NAMALWA (cell line): ENCODE data around the gene SERPINB3.
"Not testable (repeated sequence)": the region's sequence is repeated elsewhere in the genome, so short reads cannot be mapped to it uniquely, and the experiment has no call there.

Source experiments
- DNase-seq: peaks from one replicate; pipeline ENCODE4 v3.0.0-alpha.2; 2015; ENCODE audit warnings: low spot score

The SERPINB3 gene

DNA sequence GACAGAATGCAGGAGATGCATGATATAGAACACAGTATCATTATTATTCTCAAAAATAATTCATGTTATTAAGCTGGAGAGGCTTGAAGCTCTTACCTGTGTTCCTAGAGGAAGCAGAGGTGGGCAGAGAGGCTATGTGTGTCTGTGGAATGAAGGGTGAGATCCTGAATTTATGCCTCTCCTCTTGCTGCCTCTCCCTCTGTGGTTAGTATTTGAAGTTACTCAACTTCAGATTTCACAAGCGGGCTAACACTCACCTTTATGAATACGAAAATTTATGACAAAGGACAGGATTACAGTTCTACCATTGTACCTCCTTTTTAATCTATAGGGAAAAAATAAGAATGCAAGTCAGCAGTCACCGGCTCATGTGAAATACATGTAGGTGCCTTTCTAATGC lies at the start of gene SERPINB3:
Gene SERPINB3 (minus strand): TSS at position 144 of the 400 bp plus-strand sequence. CDS start 677 bp downstream, outside the sequence.
- not testable (repeated sequence) for DNase-seq

DNA sequence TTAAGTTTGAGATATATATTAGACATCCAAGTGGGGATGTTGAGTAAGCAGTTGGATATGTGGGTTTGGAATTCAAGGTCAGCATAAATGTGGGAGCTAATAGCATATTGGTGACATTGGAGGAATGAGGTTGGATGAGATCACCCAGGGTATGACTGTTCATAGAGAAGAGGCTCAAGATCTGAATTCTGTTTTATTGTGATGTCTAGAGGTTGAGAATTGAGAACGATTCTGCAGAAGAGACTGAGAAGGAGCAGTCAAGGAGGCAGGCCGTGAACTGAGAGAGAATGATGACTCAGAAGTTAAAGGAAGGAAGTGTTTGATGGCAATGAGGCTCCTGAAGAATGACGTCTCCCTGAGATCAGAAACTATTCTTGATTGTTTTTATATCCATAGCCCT lies 47.0 kb upstream of the SERPINB3 start:
- DNase-seq = no peak

DNA sequence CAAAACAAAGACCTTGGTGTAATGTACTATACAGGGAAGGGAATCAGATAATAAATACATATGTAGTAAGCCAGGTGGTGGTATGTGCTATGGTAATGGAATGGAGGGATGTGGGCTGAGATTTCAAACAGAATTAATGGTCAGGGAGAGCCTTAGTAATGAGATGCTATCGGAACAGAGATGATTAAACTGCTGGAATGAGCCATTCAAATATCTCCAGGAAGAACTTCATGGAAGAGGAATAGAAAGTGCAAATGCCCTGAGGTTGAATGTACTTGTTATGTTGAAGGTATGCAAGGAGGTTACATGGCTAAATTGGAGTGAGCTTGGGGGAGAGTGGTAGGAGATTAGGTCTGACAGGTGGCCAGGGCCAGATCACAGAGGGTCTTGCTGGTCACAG lies 46.1 kb upstream of the SERPINB3 start:
- no peak for DNase-seq

GRCh38 chr18:63705401-63705800 lies 43.7 kb upstream of the SERPINB3 start:
- no peak for DNase-seq

- no peak for DNase-seq
These were observed 41.0 kb upstream of the SERPINB3 start, which contains the start of gene SERPINB11 for GRCh38 chr18:63702660-63703059. SERPINB11 (plus strand) TSS chr18:63702960; CDS start chr18:63710194, 7,234 bp downstream.

GRCh38 chr18:63701952-63702351 lies 40.3 kb upstream of the SERPINB3 start:
- no peak for DNase-seq

GRCh38 chr18:63700501-63700900 lies 38.8 kb upstream of the SERPINB3 start:
- no peak for DNase-seq

DNA sequence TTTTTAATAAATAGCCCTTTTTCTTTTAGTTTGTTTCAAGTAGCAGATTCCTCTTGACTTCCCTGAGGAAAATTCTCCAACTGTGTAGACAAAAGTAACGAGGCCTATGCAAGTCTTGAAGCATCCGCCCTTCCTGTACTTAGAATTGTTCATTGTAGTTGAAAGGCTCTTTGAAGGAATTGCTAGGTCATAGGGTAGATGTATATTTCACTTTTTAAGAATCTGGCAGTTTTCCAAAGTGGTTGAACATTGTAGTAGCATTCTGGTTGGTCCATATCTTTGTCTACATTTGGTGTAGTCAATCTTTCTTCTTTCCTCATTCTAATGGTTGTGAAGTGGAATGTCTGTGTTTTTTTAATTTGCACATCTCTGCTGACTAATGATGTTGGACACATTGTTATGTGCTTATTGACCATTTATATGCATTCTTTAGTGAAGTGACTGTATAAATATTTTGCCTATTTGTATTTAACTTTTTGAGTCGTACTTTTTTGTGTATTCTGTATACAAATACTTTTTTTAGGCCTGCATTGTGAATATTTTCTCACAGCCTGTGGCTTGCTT lies 35.5 kb upstream of the SERPINB3 start:
- no peak for DNase-seq

GRCh38 chr18:63689064-63689463 lies 27.4 kb upstream of the SERPINB3 start:
- no peak for DNase-seq

DNA sequence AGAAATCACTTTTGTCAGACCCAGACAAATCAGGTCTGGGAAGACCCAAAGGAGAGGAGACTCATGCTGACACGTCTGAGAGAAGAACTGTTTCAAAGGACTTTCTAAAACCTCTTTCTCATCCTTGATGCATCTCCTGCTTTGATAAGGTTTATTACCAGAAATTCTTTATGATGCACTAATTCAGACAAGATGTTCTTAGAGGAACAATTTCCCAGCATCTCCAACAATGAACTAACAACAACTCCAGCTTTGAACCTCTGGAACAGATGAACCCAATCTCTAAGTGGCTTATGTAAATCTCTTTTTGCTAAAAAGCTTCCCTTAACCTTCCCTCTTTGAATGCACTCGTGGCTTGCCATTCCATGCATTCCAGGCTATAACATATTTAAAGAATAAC lies 25.2 kb upstream of the SERPINB3 start:
- DNase-seq = no peak

DNA sequence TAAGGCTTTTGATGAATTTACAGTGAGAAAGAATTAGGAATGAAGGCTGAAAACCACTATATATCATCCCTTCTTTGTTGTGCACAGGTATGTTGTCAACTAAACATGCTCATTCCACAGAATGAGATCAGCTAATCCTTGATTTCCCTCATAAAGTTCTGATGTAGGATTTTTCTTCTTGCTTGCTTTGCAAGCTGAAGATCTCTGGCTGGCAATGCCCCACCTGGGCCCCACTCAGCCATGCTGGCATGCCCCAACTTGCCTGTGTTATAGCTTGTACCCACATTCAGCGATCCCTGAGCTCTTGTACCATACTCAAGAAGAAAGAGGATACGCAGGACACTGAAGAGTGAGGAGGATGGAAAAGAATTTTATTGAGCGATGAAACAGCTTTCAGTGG lies 23.0 kb upstream of the SERPINB3 start:
- no peak for DNase-seq

DNA sequence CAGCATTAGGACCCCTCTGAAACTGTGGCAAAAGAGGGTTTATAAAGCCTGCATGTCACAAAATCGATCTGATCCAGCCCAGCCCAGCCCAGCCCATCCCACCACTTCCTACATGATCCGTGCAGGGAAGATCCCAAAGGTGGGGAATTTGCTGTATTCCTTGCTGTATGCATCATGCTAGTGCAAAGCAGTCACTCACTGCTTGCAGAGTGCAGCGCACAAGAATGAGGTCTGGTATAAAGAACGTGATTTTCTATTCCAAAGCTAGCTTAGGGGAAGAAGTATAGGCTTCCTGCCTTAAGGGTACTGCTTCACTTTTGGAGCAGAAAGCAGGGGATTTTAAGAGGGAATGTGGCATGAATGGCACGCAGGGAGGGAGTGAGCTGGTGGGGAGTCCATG lies 22.2 kb upstream of the SERPINB3 start:
- DNase-seq = no peak

DNA sequence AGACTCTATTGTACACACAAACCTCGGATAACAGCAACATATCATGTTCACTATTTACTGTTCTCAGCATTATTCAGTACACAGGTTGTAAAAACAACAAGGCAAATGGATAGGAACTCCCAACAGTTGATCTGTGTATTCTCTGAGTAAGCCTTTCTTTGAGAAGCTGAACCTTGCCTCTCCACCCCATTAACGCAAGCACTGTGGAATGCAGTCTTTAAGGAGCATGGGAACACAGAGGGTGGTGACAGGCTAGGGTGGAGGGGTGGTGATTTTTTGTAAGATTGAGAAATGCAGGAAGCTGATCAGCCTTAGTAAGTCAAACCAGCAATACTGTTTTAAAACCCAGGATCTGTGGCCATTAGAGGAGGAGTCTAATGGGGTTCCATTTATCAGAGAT lies 21.5 kb upstream of the SERPINB3 start:
- DNase-seq = no peak

DNA sequence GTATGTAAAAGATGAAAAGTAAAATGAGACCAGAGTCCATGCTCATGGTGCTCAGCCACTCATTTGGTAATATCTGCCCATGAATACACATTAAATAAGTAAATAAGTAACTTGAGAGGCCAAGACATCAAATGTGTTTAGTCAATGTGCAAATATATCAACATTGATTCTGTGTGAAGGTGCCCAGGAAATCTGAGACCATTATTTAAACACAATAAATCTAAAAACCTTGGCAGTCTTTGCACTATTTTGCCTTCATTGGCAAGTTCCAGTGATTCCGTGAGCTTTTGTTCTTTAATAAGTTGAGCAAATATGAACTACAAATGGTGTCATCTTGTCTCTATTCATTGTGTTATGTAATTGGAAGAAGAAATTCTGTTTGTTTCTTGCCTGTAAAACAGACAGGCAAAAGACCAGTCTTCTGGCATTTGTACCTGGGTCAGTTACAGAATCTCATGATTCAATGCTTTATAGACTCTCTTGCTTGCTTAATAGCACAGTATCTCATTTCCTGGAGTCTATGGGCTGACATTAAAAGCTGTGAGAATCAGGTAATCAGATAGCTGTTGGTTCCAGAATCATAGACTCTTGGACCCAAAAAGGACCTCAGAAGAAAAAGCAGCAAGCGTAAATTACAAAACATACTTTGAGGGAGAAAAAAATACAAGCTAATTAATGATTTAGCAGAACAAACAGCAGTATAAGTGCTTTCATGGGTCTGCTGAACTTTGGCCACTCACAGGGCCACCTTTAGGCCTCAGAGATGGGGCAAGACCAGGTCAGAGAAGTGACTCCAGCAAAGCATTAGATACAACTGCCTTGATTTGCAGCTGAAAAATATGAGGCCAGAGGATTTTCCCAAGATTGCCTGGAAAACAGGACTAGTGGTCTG lies 20.0 kb upstream of the SERPINB3 start:
- no peak for DNase-seq

- no peak for DNase-seq
These were observed 18.3 kb upstream of the SERPINB3 start for GRCh38 chr18:63679820-63680606.

DNA sequence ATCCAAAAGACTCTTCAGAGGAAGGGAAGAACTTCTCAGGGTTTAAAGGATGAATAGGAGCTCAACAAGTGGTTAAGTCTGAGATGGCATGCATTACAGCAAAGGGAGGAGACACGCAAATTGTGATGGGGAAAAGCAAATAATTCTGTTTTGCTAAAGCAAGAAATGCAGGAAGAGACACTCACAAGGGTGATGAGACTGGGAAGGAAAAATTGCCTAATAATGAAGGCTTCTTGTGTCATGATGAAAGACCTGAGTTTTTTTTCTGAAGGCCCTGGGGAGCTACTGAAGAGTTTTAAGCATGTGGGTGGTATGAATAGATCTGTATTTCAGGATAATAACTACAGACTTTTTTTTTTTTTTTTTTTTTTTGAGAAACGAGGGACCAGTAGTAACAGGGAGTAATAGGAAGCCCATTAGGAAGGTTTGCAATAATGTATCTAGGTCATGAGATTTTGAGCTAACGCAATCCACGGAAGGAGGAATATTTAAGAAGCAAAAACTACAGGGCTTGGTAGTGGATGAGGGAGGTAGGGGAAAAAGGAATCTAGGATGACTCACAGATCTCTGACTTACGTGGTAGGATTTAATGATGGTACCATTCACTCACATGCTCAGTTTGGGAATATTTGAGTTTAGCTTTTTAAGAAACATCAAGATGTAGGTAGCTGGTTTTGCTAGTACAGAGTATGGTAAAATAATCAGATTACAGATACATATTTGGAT lies 16.0 kb upstream of the SERPINB3 start:
- no peak for DNase-seq

GRCh38 chr18:63676526-63677323 lies 15.0 kb upstream of the SERPINB3 start:
- peak; percentile 42 for DNase-seq

GRCh38 chr18:63664571-63664970 lies 2.9 kb upstream of the SERPINB3 start:
- no peak for DNase-seq

GRCh38 chr18:63658920-63659319 lies 2.8 kb downstream of the SERPINB3 start:
- not testable (repeated sequence) for DNase-seq

DNA sequence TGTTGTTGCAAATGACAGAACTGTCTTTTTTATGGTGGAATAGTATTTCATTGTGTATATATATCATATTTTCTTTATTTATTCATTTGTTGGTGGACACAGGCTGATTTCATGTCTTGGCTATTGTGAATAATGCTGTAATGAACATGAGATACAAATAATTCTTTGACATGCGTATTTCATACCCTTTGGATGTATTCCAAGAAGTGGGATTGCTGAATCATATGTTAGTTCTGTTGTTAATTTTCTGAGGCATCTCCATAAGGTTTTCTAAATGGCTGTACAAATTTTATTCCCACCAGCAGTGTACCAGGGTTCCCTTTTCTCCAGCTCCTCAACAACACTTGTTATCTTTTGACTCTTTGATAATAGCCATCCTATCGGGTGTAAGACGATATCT lies 11.4 kb downstream of the SERPINB3 start:
- not testable (repeated sequence) for DNase-seq

GRCh38 chr18:63648241-63648640 lies 13.5 kb downstream of the SERPINB3 start:
- DNase-seq = no peak
